Measurements from ENCODE around the gene DYNC2H1.

GRCh38 chr11:103294516-103294915 is 185.3 kb downstream of the DYNC2H1 start:
- TF ChIP-seq CTCF (IDR thresholded peaks at IDR 0.05; ENCODE audit: low read depth, low read length) (no peak), EZH2phosphoT487 (IDR thresholded peaks at IDR 0.05; ENCODE audit: low read depth) (no peak)
